HG02623 (cell line): ENCODE results near the gene RAB6A.

Source experiments
- ATAC-seq: cut with Tn5 transposase; IDR thresholded peaks from one replicate; pipeline ENCODE4 v1.9.1; 2021; ENCODE audit warnings: moderate library complexity; ENCODE audit not compliant: unreplicated experiment

RAB6A gene

DNA sequence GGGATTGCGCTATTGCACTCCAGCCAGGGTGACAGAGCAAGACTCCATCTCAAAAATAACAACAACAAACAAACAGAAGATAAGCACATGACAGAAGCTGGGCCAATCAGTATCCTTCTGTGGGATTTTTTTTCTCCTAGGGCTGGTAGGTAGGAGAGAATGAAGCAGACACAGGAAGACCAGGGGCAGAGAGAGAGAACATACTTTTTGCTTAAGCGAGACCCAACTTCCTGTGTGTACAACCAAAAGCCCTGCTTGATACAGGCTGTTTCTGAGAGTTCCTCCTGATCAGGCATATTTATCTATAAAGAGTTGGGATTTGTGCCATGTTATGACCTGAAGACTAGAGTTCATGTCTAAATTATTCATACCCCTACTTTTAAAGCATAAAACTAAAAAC is 126.9 kb downstream of the RAB6A start:
- ATAC-seq, result no peak

DNA sequence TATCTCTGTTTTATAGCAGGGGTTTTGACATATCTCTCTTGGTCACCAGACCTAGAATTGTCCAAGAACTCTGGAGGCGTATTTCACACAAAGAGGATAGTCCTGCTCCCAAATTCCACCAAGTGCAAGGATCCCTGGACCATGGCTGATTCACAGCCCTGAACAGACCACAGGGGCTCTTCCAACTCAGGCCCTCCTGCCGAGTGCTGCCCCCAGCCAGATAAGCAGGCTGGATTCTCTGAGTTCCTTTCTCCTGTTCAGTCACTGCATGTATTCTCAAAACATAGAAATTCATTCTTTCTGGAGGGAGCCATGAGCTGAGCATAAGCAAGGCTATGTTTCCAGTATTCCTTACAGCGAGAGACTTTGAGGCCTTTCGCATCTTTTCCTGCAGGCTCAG is 127.9 kb downstream of the RAB6A start:
- ATAC-seq, result no peak

DNA sequence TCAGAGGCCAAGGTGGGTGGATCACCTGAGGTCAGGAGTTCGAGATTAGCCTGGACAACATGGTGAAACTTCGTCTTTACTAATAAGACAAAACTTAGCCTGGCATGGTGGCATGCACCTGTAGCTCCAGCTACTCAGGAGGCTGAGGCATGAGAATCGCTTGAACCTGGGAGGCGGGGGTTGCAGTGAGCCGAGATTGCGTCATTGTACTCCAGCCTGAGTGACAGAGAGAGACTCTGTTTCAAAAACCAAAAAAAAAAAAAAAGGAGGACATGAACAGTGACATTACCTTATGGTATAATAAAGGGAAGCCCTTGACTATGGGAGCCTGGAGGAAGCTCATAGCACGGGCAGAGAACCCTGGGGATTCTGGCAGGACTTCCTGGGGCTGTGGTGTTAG is 131.0 kb downstream of the RAB6A start:
- ATAC-seq, result no peak

DNA sequence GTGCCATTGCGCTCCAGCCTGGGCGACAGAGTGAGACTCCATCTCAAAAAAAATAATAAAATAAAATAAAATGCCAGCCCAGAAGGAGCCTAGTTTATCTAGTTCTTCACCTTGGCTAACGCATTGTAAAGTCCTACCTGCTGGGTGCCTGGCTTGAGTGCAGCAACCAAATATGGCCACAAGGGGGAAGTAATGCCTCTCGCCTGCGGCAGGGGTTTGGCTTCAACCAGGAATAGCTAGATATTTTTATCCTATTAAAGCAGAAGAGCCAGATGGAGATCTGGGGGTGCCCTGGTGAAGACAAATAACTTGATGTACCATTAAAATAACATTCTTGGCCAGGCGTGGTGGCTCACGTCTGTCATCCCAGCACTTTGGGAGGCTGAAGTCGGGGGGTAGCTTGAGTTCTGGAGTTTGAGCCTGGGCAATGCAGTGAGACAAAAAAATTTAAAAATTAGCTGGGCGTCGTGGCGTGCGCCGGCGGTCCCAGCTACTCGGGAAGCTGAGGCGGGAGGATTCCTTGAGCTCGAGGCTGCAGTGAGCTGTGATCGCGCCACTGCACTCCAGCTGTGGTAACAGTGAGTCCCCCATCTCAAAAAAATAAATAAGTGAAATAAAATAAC is 135.1 kb downstream of the RAB6A start:
- no peak for ATAC-seq
